Neural cell (in vitro differentiated cells): Measurements from ENCODE around the gene RAET1E. TPM values are rescaled to one million over a fixed set of nuclear protein-coding genes. Genes with fewer than 3 reads are reported as not detected.
A peak's percentile ranks its signal among the peaks of the same experiment; 100 is the strongest.

Experiments
- H2AFZ ChIP-seq: fragments of 200-600, 300-800 bp; sonication (generic), shearing (Covaris generic); 2 replicates; pipeline ENCODE4 v1.6.0; 2014; ENCODE audit warnings: low read depth, mild to moderate bottlenecking, antibody characterized with exemption, low read length, moderate library complexity
- H3F3A ChIP-seq: fragments of 200-600 bp; shearing (Covaris generic); 2 replicates; pipeline ENCODE4 v1.6.1; 2016; ENCODE audit warnings: mild to moderate bottlenecking, moderate library complexity, mixed read lengths, antibody characterized with exemption, low read length; ENCODE audit not compliant: insufficient read depth, poor library complexity, severe bottlenecking
- H3K27ac ChIP-seq: fragments of 200-600, 300-800 bp; sonication (generic), shearing (Covaris generic); 2 replicates; pipeline ENCODE4 v1.5.1; 2014; ENCODE audit warnings: mild to moderate bottlenecking, low read length, moderate library complexity
- H3K27me3 ChIP-seq: fragments of 300-800, 200-600 bp; sonication (generic), shearing (Covaris generic); 2 replicates; pipeline ENCODE4 v1.6.0; 2014; ENCODE audit warnings: mild to moderate bottlenecking, low read depth, low read length, moderate library complexity; ENCODE audit not compliant: insufficient read depth
- H3K36me3 ChIP-seq: fragments of 300-800, 200-600 bp; sonication (generic), shearing (Covaris generic); 2 replicates; pipeline ENCODE4 v1.5.1; 2014; ENCODE audit warnings: mild to moderate bottlenecking, antibody characterized with exemption, low read length, moderate library complexity; ENCODE audit not compliant: insufficient read depth
- H3K4me2 ChIP-seq: fragments of 300-800, 200-600 bp; sonication (generic), shearing (Covaris generic); 2 replicates; pipeline ENCODE4 v1.6.0; 2014; ENCODE audit warnings: mild to moderate bottlenecking, low read length
- H3K4me3 ChIP-seq: fragments of 300-800, 200-600 bp; sonication (generic), shearing (Covaris generic); 2 replicates; pipeline ENCODE4 v1.5.1; 2014; ENCODE audit warnings: mild to moderate bottlenecking, low read length, moderate library complexity
- H3K79me2 ChIP-seq: fragments of 200-600 bp; shearing (Covaris generic); replicated peaks from 2 replicates; pipeline ENCODE4 v1.6.0; 2014; ENCODE audit warnings: mild to moderate bottlenecking, low read length, moderate library complexity; ENCODE audit not compliant: insufficient read depth
- H3K9ac ChIP-seq: fragments of 300-800, 200-600 bp; sonication (generic), shearing (Covaris generic); 2 replicates; pipeline ENCODE4 v1.6.1; 2016; ENCODE audit warnings: mild to moderate bottlenecking, low read length, mixed read lengths
- H3K9me2 ChIP-seq: fragments of 200-600 bp; shearing (Covaris generic); 2 replicates; pipeline ENCODE4 v1.6.1; 2016; ENCODE audit warnings: mild to moderate bottlenecking, low read length, mixed read lengths; ENCODE audit not compliant: insufficient read depth
- H3K9me3 ChIP-seq: fragments of 200-600, 300-800 bp; sonication (generic), shearing (Covaris generic); 2 replicates; pipeline ENCODE4 v1.6.1; 2016; ENCODE audit warnings: mild to moderate bottlenecking, mixed run types, low read length, moderate library complexity, mixed read lengths
- H4K20me1 ChIP-seq: fragments of 200-600 bp; shearing (Covaris generic); 2 replicates; pipeline ENCODE4 v1.6.1; 2016; ENCODE audit warnings: mild to moderate bottlenecking, mixed run types; ENCODE audit not compliant: insufficient read depth
- EP300 ChIP-seq: fragments of 450-650 bp; conservative IDR thresholded peaks from 2 replicates; pipeline ENCODE4 v1.6.1; 2014; ENCODE audit warnings: antibody characterized with exemption, mild to moderate bottlenecking, moderate library complexity; ENCODE audit not compliant: poor library complexity, severe bottlenecking
- EZH2 ChIP-seq: fragments of 200-600, 300-800 bp; shearing (Covaris generic), sonication (generic); IDR thresholded peaks from 2 replicates; pipeline ENCODE4 v1.6.1; 2014; ENCODE audit warnings: antibody characterized with exemption, low read length, borderline replicate concordance, mild to moderate bottlenecking; ENCODE audit not compliant: insufficient read depth, poor library complexity, severe bottlenecking
- MXI1 ChIP-seq: fragments of 450-650 bp; conservative IDR thresholded peaks from 2 replicates; pipeline ENCODE4 v1.6.1; 2014; ENCODE audit warnings: antibody characterized with exemption, mild to moderate bottlenecking; ENCODE audit not compliant: poor library complexity, severe bottlenecking
- POLR2AphosphoS5 ChIP-seq: IDR thresholded peaks from 2 replicates; pipeline ENCODE4 v1.6.1; 2012
- RAD21 ChIP-seq: fragments of 450-650 bp; conservative IDR thresholded peaks from 2 replicates; pipeline ENCODE4 v1.6.1; 2014; ENCODE audit warnings: antibody characterized with exemption, mild to moderate bottlenecking, moderate library complexity
- SMC3 ChIP-seq: fragments of 450-650 bp; conservative IDR thresholded peaks from 2 replicates; pipeline ENCODE4 v1.6.1; 2014; ENCODE audit warnings: antibody characterized with exemption, mild to moderate bottlenecking, moderate library complexity; ENCODE audit not compliant: poor library complexity
- TAF1 ChIP-seq: IDR thresholded peaks from 2 replicates; pipeline ENCODE4 v1.6.1; 2012; ENCODE audit warnings: low read depth
- polyA plus RNA-seq: library from polyadenylated mRNA; depleted of rRNA; stranded (reverse); fragments of >200 nt; gene quantifications from 2 replicates; pipeline ENCODE4 v1.2.3, GENCODE V29; 2014
- TF ChIP-seq, protein P1 (sequence below): fragments of 450-650 bp; IDR thresholded peaks from 2 replicates; pipeline ENCODE4 v1.5.1; 2014; ENCODE audit warnings: antibody characterized with exemption, mild to moderate bottlenecking, moderate library complexity; ENCODE audit not compliant: poor library complexity, severe bottlenecking
- TF ChIP-seq, protein P2 (sequence below): IDR thresholded peaks from 2 replicates; pipeline ENCODE4 v1.6.1; 2012; ENCODE audit warnings: borderline replicate concordance

The RAET1E gene
- polyA plus RNA-seq, 1 donor from 2014 or later, result not detected

DNA sequence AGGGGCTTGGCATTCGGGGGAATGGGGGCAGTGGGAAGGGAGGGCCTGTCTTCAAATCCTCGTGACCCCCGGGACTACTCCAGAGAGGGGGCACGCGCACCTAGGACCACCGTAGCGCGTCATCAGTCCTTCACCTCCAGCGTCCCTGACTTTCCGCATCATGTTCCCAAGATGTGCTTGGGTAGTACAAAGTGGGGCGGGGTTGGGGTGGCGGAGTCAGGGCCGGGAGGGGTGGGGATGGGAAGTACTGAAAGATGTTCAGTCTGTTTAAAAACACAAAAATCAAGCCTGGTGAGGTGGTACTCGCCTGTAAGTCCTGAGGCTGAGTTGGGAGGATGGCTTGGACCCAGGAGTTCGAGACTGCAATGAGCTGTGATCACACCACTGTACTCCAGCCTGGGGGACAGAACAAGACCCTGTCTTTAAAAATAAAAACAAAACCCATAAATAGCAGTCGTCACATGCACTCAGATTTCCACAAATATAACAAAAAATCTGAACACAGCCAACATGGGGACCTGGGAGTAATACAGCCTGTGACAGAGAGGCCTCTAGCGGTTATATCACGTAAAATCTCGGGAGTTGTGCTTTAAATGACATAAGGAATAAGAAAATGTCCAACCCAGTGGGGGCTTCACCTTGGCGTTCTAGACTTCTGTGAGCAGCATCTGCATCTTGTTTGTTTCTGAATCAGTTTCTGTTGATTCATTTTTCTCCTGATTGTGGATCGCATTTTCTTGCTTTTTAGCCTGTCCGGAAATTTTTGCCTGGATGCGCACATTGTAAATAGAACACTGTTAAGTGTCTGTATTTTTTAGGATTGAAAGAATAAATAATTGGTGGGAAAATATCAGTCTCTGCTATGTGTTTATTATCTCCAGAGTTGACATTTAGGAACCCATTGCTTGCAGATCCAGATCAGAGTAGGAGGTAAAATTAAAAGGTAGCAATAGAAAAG is 33.1 kb downstream of the RAET1E start:
- Histone ChIP-seq H4K20me1 (no peaks in the 10 kb centered on the region), H3K9me3 (no peaks in the 10 kb centered on the region), H3K27me3 (no peaks in the 10 kb centered on the region), H3K9me2 (no peaks in the 10 kb centered on the region), H3K27ac (peak overlapping the region; percentile 67), H3K79me2 (peaks cover 18% of the 10 kb centered on the region), H3K4me2 (peak overlapping the region; percentile 78), H3K4me3 (peak overlapping the region; percentile 70), H3K9ac (peak overlapping the region; percentile 84), H3F3A (peaks cover 3% of the 10 kb centered on the region), H3K36me3 (no peaks in the 10 kb centered on the region), H2AFZ (peak overlapping the region; percentile 80)
- TF ChIP-seq POLR2AphosphoS5 (no peak), RAD21 (peak; percentile 61), EZH2 (no peak), TAF1 (no peak), SMC3 (peak; percentile 57)
- TF ChIP-seq, protein P1, sequence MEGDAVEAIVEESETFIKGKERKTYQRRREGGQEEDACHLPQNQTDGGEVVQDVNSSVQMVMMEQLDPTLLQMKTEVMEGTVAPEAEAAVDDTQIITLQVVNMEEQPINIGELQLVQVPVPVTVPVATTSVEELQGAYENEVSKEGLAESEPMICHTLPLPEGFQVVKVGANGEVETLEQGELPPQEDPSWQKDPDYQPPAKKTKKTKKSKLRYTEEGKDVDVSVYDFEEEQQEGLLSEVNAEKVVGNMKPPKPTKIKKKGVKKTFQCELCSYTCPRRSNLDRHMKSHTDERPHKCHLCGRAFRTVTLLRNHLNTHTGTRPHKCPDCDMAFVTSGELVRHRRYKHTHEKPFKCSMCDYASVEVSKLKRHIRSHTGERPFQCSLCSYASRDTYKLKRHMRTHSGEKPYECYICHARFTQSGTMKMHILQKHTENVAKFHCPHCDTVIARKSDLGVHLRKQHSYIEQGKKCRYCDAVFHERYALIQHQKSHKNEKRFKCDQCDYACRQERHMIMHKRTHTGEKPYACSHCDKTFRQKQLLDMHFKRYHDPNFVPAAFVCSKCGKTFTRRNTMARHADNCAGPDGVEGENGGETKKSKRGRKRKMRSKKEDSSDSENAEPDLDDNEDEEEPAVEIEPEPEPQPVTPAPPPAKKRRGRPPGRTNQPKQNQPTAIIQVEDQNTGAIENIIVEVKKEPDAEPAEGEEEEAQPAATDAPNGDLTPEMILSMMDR, result peak; percentile 85
- TF ChIP-seq, protein P2, sequence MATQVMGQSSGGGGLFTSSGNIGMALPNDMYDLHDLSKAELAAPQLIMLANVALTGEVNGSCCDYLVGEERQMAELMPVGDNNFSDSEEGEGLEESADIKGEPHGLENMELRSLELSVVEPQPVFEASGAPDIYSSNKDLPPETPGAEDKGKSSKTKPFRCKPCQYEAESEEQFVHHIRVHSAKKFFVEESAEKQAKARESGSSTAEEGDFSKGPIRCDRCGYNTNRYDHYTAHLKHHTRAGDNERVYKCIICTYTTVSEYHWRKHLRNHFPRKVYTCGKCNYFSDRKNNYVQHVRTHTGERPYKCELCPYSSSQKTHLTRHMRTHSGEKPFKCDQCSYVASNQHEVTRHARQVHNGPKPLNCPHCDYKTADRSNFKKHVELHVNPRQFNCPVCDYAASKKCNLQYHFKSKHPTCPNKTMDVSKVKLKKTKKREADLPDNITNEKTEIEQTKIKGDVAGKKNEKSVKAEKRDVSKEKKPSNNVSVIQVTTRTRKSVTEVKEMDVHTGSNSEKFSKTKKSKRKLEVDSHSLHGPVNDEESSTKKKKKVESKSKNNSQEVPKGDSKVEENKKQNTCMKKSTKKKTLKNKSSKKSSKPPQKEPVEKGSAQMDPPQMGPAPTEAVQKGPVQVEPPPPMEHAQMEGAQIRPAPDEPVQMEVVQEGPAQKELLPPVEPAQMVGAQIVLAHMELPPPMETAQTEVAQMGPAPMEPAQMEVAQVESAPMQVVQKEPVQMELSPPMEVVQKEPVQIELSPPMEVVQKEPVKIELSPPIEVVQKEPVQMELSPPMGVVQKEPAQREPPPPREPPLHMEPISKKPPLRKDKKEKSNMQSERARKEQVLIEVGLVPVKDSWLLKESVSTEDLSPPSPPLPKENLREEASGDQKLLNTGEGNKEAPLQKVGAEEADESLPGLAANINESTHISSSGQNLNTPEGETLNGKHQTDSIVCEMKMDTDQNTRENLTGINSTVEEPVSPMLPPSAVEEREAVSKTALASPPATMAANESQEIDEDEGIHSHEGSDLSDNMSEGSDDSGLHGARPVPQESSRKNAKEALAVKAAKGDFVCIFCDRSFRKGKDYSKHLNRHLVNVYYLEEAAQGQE, result no peak

DNA sequence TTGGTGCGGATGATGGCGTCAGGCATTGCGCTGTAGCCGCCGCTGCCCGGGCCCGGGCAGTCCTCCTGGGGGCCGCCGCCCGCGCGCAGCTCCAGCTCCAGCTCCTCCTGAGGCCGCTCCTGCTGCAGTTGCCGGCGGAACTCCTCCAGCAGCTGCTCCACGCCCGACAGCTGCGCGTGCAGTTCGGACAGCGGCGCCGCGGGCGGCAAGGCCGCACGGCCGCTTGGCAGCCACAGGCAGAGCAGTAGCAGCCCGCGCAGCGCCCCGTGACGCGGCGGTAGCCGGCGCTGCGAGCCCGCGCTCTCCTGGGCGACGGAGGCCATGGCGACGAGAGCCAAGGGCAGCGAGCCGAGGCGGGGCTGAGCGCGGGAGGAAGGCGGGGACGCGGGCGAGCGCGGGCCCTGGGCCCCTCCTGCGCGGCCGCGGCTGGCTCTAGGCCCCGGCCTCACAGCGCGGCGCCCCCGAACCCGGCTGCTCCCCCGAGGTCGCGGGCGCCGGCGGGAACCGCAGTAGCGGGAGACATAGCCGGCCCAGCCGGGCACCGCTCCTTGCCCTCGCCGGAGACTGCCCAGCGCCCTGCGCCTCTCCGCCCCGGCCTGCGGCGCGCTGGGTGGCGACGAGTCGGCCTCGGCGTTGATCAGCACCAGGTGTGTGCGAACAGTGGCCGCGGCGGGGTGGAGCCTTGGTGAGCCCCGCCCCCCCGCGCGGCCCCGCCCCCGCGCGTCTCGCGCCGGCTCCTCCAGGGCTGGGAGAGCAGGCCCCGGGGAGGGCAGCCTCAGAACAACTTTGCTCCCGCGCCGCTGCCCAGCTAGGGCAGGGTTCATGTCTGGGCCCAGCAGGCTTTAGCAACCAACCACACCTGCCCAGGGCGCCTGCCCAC is 34.0 kb downstream of the RAET1E start, which contains the start of gene LRP11:
Gene LRP11 (minus strand): TSS at position 662 of the 880 bp plus-strand sequence. CDS start 339 bp downstream, at position 323.
- H4K20me1 ChIP-seq, result no peaks in the 10 kb centered on the region
- TF ChIP-seq EZH2 (no peak), POLR2AphosphoS5 (peak; percentile 91), TAF1 (peak; percentile 1), EP300 (no peak), SMC3 (no peak), MXI1 (peak; percentile 67), RAD21 (no peak)
- TF ChIP-seq, protein P1, result no peak
- TF ChIP-seq, protein P2, result peak; percentile 64
- peak within 1 kb of the TSS; percentile 67 for H3K27ac ChIP-seq
- no peaks in the 10 kb centered on the region for H3K9me2 ChIP-seq
- no peaks in the 10 kb centered on the region for H3K36me3 ChIP-seq
- H3K27me3 ChIP-seq, result no peaks in the 10 kb centered on the region
- H3K4me2 ChIP-seq, result peak within 1 kb of the TSS; percentile 78
- H3K79me2 ChIP-seq, result peaks cover 19% of the 10 kb centered on the region
- H3K9me3 ChIP-seq, result no peaks in the 10 kb centered on the region
- H2AFZ ChIP-seq, result peak within 1 kb of the TSS; percentile 80
- peak within 1 kb of the TSS; percentile 84 for H3K9ac ChIP-seq
- peak within 1 kb of the TSS; percentile 70 for H3K4me3 ChIP-seq
- peaks cover 3% of the 10 kb centered on the region for H3F3A ChIP-seq
